NCI-H748 treated with DMSO at 0.1 percent for 48 hours (cell line): ENCODE measurements around the gene KCNQ1.
A peak's percentile ranks its signal among the peaks of the same experiment; 100 is the strongest.
"Not testable (repeated sequence)": the region's sequence is repeated elsewhere in the genome, so short reads cannot be mapped to it uniquely, and the experiment has no call there.

Source experiments
- DNase-seq: peaks from one replicate; lab custom pipeline; 2025; lab: John Stamatoyannopoulos, UW

The KCNQ1 gene

DNA sequence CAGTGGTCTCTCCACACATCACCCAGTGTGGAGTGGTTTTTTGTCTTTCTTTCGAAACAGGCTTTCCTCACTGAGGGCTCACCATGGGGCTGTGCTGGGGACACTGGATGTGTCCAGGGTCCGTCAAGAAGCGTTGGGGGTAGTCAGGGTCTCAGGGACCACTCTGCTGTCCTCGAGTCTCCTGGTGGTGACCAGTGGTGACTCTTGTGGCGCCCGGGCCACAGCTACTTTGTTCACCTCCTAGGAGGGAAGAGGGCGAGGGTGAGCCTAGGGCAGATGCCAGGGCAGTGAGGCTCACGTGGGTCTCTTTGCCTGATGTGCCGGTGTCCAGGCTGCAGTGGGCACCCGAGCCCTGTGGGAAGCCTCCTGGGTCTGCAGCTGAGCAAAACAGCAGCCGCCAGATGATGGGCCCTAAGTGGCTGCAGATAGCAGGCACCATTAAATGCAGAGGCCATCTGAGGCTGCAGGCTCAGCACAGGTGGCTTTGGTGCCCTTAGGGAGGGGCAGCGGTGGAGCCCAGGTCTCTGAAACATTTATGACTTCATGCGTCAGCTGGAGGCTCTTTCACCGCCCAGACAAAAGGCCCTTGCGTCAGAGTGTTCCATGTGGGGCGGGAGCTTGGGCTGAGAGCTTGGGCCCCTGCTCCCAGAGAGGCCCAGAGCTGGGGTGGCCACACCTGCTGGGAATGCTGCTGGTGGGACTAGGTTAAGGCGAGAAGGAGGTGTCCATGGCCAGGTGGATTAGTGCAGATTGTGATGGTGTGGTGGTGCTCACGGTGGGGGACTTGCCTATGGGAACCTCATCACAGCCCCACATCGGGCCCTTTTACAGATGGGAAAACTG lies 29.5 kb downstream of the KCNQ1 start:
- peak; percentile 21 for DNase-seq

DNA sequence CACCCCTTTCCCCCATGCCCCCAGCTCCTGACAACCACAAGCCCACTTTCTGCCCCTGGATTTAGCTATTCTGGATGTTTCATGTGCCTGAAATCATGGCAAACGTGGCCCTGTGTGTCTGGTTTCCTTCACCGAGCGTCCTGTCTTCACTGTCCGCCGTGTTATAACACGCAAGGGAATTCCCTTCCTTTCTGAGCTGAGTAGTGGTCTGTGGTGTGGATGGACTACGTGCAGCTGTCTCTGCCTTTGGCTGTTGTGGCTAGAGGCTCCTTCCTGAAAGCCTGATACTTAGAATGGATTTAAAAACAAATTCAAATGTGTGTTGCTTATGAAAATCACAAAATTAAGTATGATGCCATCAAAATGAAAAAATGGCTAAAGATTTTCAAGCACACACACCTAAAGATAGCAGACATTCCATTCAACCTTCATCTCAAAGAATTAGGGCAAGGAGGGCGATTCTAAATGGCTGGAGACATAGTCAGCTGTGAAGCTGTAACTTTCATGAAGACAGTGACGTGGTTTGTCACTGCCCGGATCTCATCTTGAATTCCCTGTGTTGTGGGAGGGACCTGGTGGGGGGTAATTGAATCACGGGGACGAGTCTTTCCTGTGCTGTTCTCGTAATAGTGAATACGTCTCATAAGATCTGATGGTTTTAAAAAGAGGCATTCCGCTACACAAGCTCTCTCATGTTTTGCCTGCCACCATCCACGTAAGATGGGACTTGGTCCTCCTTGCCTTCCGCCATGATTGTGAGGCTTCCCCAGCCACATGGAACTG lies 30.5 kb downstream of the KCNQ1 start:
- DNase-seq = no peak

DNA sequence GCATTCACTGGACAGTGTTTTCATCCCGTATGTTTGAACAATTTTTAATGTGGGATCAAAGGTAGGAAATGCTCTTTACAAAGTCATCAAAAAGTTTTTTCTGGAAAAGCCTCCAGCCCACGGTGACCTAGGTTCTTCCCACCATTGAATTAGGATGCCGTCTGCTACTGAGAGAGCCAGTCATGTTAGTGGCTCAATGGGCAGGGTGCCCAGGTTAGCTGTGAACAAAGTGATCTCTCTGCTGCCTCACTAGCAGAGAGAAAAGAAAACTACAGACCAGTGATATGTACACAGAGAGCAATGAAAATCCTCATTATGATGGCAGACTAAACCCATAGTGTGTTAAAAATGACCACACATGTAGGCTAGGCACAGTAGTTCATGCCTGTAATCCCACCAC lies 32.4 kb downstream of the KCNQ1 start:
- DNase-seq = no peak

DNA sequence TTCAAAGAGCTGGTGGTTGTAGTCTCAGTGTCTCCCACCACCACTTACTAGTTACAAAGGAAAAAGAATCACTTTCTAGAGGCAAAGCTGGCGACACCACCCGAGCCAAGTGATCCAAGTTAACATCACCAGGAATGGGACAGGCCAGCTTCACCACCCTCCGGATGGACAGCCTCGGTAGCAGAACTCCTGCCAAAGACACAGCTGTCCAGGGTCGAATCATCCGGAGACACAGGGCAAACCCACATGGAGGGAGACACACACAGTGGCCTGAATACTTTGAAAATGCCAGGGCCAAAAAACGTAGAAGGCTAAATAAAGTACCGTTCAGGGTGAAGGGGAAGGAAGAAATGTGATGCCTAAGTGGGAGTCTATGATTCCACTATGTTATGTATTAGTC lies 33.1 kb downstream of the KCNQ1 start:
- no peak for DNase-seq

DNA sequence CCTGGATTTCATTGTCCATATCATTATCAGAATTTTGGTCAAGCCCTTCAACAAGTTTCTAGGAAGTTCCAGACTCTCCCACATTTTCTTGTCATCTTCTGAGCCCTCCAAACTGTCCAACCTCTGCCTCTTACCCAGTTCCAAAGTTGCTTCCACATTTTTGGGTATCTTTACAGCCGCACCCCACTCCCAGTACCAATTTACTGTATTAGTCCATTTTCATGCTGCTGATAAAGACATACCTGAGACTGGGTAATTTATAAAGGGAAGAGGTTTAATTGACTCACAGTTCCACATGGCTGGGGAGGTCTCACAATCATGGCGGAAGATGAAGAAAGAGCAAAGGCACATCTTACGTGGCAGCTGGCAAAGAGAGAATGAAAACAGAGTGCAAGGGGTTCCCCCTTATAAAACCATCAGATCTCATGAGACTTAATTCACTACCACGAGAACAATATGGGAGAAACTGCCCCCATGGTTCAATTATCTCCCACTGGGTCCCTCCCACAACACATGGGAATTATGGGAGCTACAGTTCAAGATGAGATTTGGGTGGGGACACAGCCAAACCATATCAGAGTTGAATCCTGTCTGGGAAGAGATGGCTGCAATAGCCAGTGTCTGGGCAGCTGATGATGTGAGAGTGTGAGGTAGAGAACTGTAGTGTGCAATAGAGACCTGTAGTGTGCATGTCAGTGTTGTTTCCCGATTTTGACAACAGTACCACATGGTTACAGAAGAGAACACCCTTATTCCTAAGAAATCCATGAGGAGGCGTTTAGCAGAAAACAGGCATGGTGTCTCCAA lies 35.5 kb downstream of the KCNQ1 start:
- not testable (repeated sequence) for DNase-seq

DNA sequence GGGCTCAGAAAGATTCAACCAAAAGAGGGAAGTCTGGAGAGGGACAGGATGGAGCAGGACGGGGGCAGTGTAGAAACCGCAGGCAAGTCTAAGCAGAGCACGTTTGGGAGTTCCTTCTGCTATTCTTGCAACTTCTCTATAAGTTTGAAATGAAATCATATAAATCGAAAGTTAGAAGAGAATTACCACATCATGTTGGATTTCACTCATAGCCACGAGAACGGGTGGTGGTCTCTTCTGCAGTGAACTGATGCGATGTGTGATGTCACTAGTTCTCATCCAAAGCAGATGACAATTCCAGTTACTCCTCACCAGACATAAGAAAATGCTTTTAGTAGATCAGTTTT lies 36.0 kb downstream of the KCNQ1 start:
- DNase-seq = no peak

DNA sequence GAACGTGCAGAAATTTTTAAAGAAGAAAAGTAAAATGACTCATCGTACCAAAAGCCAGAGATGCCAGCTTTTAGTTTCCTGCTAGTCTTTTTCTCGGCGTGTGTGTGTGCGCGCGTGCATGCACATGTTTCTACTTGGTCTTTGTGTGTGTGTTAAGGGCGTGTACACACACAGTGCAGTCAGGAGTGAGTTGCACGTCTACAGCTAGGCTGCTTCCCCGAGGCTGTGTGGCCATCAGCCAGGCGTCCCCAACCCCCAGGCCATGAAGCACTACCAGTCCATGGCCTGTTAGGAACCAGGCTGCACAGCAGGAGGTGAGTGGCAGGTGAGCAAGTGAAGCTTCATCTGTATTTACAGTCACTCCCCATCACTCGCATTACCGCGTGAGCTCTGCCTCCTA lies 36.4 kb downstream of the KCNQ1 start:
- DNase-seq = peak; percentile 51

DNA sequence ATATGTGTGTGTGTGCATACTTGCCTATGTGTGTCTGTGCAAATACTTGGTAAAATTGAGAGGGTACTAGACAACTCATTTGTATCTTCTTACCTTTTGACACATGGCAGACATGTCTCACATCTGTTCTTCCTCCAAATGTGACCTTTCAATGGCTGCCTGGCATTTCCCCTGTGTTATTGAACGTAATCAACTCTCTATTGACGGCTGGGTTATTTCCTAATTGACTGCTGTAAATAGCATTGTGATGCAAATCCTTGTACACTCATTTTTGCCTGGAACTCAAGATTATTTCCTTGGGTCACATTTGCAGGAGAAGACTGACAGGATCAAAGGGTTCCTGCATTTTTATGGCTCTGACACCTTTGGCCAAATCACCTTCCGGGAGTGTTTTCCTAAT lies 37.4 kb downstream of the KCNQ1 start:
- peak; percentile 61 for DNase-seq

DNA sequence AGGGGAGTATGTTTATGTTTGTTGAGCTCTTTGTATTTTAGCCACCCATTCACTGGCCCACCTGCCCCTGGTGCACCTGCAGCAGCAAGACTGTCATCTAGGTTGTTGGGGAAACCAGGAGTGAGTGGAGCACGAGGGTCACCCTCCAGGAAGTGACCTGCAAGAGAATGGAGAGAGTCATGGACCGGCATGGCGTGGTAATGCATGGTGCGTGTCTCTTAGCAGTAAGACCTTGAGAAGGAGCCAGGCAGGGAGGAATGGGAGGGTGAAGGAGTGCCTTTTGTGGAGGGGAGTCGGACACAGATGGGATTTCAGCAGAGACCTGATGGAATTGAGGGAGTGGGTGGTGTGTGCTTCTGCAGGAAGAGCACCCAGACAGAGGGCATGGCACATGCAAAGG lies 37.9 kb downstream of the KCNQ1 start:
- peak; percentile 71 for DNase-seq

DNA sequence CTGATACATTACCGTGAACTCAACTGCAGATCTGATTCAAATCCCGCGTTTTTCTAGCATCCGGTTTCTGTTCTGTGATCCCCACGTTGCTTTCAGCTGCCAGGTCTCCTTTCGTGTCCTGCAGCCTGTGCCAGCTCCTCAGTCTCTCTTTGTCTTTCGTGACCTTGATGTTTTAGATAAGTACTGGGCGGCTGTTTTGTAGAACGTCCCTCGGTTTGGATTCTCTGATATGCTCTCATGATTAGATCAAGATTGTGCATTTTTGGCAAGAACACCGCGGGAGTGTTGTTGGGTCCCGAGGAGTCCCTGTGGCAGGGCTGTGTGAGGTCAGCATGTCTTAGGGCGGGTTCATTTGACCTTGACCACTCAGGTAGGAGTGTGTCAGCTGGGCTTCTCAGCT lies 38.6 kb downstream of the KCNQ1 start:
- peak; percentile 53 for DNase-seq

DNA sequence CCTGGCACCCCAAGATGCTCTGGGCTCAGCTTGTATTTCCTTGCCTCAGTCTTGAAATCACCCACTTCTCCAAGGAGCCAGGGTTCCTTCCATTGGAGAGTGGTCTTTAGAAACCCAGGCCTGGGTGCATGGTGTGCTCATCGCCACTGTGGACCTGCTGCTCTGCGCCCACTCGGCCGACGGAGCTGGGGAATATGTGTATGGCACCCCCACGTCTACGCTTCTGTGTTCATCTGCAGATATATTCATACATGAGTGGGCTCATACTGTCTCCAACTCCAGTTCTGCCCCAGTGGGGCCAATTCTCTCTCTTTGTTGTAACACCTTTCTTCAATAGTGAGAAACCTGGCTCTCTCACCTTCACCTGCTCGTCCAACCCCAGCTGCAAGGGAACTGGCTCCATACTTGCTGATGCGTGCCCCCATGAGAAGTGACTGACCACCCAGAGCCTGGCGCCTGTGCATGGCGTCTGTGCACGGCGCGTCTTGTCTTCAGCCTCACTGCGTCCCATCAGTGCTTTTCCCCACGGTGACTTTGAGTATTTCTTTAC lies 39.8 kb downstream of the KCNQ1 start:
- DNase-seq = no peak

DNA sequence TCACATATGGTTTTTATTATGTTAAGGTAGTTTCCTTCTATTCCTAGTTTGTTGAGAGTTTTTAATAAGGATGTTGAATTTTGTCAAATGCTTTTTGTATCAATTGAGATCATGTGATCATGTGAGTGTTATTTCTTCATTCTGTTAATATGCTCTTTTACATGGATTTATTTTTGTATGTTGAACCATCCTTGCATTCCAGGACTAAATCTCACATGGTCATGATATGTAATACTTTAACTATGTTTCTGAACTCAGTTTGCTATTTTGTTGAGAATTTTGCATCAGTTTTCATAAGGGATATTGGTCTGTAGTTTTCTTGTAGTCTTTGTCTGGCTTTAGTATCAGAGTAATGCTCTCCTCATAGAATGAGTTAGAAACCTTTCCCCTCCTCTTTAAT lies 43.2 kb downstream of the KCNQ1 start:
- DNase-seq = no peak

DNA sequence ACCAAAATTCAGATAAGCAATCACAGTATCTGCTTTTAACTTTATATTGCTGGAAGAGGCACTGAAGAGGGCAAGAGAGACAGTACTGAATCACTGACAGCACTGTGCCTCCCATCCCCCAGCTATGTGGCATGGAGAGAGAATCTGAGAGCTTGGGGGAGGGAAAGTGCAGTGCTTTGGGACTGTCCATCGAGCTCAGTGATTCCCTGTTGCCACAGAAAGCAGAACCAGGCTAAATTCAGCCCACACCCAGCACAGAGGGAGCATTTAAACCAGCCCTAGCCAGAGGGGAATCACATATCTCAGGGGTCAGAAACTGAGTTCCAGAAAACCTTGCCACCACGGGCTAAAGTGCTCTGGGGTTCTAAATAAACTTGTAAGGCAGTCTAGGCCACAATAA lies 44.3 kb downstream of the KCNQ1 start:
- DNase-seq = no peak

DNA sequence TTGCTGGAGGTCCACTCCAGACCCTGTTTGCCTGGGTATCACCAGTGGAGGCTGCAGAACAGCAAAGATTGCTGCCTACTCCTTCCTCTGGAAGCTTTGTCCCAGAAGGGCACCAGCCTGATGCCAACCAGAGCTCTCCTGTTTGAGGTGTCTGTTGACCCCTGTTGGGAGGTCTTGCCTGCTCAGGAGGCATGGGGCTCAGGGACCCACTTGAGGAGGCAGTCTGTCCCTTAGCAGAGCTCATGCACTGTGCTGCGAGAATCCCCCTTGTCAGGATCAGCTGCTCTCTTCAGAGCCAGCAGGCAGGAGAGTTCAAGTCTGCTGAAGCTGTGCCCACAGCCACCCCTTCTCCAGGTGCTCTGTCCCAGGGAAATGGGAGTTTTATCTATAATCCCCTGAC lies 53.1 kb downstream of the KCNQ1 start:
- not testable (repeated sequence) for DNase-seq

DNA sequence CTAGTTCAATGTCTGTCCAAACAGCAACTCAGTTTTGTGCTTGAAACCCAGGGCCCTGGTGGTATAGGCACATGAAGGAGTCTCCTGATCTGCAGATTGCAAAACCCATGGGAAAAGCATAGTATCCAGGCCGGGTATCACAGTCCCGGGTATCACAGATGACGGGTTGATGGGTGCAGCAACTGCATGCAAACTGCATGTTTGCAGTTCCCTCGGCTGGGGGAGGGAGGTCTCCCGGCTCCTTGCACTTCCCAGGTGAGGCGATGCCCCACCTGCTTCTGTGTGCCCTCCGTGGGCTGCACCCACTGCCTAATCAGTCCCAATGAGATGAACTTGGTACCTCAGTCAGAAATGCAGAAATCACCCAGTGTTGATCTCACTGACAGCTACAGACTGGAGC lies 53.9 kb downstream of the KCNQ1 start:
- no peak for DNase-seq

DNA sequence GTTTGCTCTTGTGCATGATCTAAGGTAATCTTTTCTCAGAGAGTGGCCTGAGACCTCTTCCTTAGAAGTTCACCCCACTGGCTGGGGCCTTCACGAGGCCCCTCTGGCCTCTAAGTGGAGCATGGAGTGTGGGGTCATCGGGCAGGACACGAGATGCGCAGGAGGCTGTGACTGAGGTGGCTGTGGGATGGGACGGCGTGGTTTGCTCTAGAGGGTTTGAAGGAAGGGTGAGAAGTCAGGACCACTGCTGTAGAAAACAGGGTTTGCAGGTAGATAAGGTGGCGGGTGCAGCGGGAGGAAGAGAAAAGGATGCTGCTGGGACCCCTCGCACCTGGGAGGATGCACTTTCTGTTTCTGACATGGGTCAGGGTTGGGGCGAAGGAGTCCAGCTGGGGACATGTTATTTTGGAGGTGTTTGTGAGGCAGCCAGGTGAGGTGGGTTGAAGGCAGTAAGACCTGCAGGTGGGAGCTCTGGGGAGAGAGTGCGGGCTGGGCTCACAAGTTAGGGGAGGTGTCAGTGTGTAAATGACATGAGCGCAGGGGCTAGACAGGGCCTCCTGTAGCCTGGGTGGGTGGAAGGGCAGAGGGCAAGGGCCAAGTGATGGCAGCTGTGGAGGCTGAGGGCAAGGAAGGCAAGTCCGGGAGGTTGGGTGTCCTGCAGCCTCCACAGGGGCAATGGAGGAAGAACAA lies 62.5 kb downstream of the KCNQ1 start:
- DNase-seq = no peak

DNA sequence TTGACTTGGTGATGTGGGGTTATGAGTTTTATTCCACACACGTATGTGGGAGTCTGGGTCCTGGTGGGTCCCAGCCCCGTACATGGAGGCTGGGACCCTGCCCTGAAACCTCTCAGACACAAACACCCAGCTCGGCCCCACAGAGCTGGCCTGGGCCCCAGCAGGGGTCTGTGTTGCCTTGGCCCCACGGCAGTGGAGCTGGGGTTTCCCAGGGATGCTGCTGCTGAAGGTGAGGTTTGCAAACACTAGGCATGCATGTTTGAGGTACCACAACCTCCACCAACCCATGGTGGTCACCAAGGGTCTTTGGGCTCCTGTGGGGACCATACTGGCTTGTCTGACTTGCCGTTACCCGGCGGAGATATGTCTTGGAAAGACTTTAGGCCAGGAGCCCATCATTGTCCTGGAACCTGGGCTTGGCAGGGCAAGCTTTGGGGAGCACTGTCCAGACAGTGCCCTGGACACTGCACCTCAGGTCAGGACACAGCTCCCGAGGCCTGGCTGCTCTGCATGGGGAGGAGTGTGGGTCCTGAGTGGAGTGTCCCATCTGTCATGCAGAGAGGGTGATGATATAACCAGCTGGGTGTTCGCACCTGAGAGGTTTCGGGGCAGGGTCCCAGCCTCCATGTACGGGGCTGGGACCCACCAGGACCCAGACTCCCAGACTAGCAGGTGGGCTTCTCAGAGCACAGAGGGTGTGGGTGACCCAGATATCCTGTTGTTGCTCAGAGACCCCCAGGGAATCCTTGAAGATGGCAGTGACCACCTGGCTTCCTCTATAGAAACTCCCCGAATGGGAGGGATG lies 63.3 kb downstream of the KCNQ1 start:
- no peak for DNase-seq

DNA sequence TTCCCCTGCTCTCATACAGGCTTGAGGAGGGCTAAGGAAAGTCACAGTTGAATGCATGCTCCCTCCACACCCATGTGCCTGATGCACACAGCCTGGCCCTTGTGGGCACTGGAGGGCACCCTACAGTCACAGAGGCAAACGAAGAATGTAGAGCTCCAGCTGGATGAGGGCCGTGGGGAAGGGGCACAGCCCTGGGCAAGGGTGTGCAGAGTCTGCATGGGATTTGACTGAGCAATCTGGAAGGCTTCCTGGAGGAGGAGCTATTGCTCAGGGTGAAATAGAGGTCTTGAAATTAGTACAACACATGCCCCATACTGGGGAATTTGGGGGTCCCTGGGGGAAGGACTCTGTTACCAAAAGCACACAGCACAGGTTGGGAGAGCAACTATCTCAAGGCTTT lies 64.0 kb downstream of the KCNQ1 start:
- no peak for DNase-seq

DNA sequence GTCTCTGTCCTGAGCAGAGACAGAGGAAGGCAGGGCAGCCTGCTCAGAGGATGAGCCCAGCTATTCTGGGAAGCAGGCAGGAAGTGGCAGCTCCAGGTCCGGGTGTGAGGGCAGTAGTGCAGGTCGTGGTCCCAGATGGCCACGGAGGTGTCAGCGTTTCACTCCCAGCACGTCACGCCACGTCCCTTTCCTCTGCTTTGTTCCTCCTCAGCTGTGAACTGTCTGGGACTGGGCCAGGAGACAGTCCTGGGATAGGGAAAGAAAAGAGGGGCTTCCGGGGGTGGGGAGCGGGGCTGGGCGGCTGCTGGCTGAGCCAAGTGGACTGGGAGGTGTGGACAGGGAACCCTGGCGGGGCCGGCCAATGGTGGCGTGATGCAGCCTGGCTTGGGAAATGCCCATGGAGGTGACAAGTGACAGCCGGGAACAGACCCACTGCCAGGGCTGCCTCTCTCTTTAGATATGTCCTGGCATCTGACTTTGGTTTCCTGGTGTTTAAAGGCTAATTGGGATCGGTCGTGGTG lies 64.7 kb downstream of the KCNQ1 start:
- no peak for DNase-seq

DNA sequence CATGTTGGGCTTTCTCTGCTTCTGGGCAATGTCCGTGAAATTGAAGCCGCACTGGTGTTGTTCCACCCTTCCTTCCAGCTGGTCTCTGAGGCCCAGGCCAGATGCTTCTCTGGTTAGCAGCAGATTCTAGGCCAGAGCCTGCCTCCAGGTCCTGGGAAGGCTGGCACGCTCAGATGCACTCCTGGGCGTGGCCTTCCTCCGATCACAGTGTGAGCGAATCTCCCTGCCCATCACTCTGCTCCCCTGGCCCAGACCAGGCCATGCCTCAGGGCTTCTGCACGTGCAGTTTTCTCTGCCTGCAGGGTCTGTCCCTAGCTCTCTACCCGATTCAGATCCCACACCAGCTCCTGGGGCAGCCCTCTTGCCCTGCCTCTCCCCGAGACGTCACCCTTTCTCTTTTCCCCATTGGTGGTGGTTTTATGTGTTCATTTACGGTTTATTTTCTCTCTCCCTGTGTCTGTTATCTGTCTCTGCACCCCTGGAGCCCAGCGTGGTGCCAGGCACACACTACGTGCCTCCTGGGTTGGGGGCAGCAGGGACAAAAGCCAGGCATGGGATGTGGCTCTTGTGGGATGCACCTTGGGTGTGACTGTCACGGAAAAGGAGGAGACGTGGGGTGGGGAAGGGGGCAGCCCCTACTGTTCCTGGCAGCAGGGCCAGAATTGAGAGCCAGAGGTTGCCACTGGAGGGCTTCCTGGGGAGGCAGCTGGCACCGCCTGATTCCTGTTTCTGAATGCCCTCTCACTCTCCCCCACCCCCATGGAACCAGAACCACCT lies 66.0 kb downstream of the KCNQ1 start:
- no peak for DNase-seq
